ENCODE measurements around the gene RBM20. TPM values are rescaled to one million over a fixed set of nuclear protein-coding genes. Genes with fewer than 3 reads are reported as not detected.

RBM20 gene
- total and polyA plus RNA-seq, 2 of the 4 experiments (the other 2 are of a cell fraction), result under 0.01 to 0.15 TPM

GRCh38 chr10:110808123-110808522 lies 164.0 kb downstream of the RBM20 start:
- H3K36me3 ChIP-seq (ENCODE audit: control insufficient read depth, insufficient read depth, low read length), result no peaks in the 10 kb centered on the region
- no peak for ATAC-seq (ENCODE audit: low read depth)

More at GRCh38 chr10:110808123-110808522, 164.0 kb downstream of the RBM20 start:
- Histone ChIP-seq H3K4ac (ENCODE audit: low read depth, low read length) (no peak overlapping the region), H3K27ac (ENCODE audit: insufficient read depth, low read length) (no peak overlapping the region), H3K9ac (ENCODE audit: low read depth, low read length) (no peak overlapping the region), H4K20me1 (ENCODE audit: insufficient read depth, low read length) (no peaks in the 10 kb centered on the region), H2AK5ac (ENCODE audit: low read depth, low read length) (no peak overlapping the region), H4K8ac (ENCODE audit: low read depth in 2 of 2, low read length in 2 of 2) (no peak overlapping the region), H3K23ac (ENCODE audit: low read depth, low read length) (no peak overlapping the region), H2BK20ac (ENCODE audit: low read depth, low read length) (no peak overlapping the region; the same call in 1 of the 2 replicates), H2BK5ac (ENCODE audit: low read depth, low read length, poor library complexity, severe bottlenecking) (no peak overlapping the region), H3K56ac (ENCODE audit: extremely low read depth, insufficient read depth, low read length) (no peak overlapping the region), H2BK15ac (ENCODE audit: low read depth, low read length) (no peak overlapping the region), H3K4me1 (ENCODE audit: control insufficient read depth, insufficient read depth, low read length) (peaks cover 5% of the 10 kb centered on the region; the same call in 1 of the 2 replicates), H4K5ac (ENCODE audit: low read depth, low read length) (no peak overlapping the region), H2BK120ac (ENCODE audit: low read depth, low read length) (no peak overlapping the region), H3K4me2 (ENCODE audit: low read depth, low read length) (no peak overlapping the region), H3K79me1 (ENCODE audit: low read depth in 1 of 2, low read length in 2 of 2) (no peaks in the 10 kb centered on the region), H3K9me1 (ENCODE audit: insufficient read depth, low read length) (no peaks in the 10 kb centered on the region), H3K14ac (replicated peaks; ENCODE audit: low read depth, low read length) (no peak overlapping the region), H3K9me3 (ENCODE audit: control insufficient read depth, insufficient read depth, low read length) (no peaks in the 10 kb centered on the region), H3K18ac (ENCODE audit: low read depth, low read length) (no peak overlapping the region), H3K27me3 (ENCODE audit: control insufficient read depth, insufficient read depth, low read length) (peaks cover 8% of the 10 kb centered on the region), H2AK9ac (replicated peaks; ENCODE audit: low read depth, low read length, poor library complexity) (no peak overlapping the region), H3K4me3 (ENCODE audit: insufficient read depth, low read depth, low read length) (no peak overlapping the region), H2AFZ (replicated peaks; ENCODE audit: low read length, poor library complexity) (no peak overlapping the region), H4K91ac (ENCODE audit: insufficient read depth, low read depth, low read length) (no peak overlapping the region)
- ChIA-PET POLR2A (ENCODE audit: unreplicated experiment) (no interaction called here), CTCF (no interaction called here)
- dilution Hi-C loops (cut with HindIII; ENCODE audit: low sequenced_read_pairs, unreplicated experiment), result no loop called here
- in situ Hi-C loops (cut with MboI; ENCODE audit: low sequenced_read_pairs), result no loop called here
- no peak for DNase-seq
- no TSS peak for BruUV-seq (replicated peaks)
- intact Hi-C loops (cut with micrococcal nuclease), result no loop called here
- TF ChIP-seq MAZ (IDR thresholded peaks at IDR 0.05; ENCODE audit: borderline replicate concordance, low read depth, low read length), result no peak
- TF ChIP-seq MXI1 (IDR thresholded peaks at IDR 0.05; ENCODE audit: borderline replicate concordance, low read depth, low read length), result no peak
- no peak for TF ChIP-seq BHLHE40 (IDR thresholded peaks at IDR 0.05; ENCODE audit: low read depth, low read length)
- TF ChIP-seq RAD21 (IDR thresholded peaks at IDR 0.05; ENCODE audit: low read length), result no peak
- no peak for TF ChIP-seq SMC3 (IDR thresholded peaks at IDR 0.05; ENCODE audit: low read depth, low read length)
- TF ChIP-seq CTCF (conservative IDR thresholded peaks at IDR 0.05; ENCODE audit: low read depth, low read length), result no peak
- no peak for TF ChIP-seq CHD1 (IDR thresholded peaks at IDR 0.05; ENCODE audit: low read depth, low read length)
- TF ChIP-seq CEBPB (IDR thresholded peaks at IDR 0.05; ENCODE audit: low read depth, low read length), result no peak
- TF ChIP-seq USF2 (IDR thresholded peaks at IDR 0.05; ENCODE audit: low read depth, low read length), result no peak
- no peak for TF ChIP-seq RFX5 (IDR thresholded peaks at IDR 0.05; ENCODE audit: low read depth, low read length)
- TF ChIP-seq, protein P1, sequence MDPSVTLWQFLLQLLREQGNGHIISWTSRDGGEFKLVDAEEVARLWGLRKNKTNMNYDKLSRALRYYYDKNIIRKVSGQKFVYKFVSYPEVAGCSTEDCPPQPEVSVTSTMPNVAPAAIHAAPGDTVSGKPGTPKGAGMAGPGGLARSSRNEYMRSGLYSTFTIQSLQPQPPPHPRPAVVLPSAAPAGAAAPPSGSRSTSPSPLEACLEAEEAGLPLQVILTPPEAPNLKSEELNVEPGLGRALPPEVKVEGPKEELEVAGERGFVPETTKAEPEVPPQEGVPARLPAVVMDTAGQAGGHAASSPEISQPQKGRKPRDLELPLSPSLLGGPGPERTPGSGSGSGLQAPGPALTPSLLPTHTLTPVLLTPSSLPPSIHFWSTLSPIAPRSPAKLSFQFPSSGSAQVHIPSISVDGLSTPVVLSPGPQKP (IDR thresholded peaks at IDR 0.05; ENCODE audit: borderline replicate concordance, low read depth, low read length), result no peak
- no peak for TF ChIP-seq POLR2A (IDR thresholded peaks at IDR 0.05; ENCODE audit: low read depth, low read length)
- no peak for TF ChIP-seq FOS (IDR thresholded peaks at IDR 0.05; ENCODE audit: low read depth, low read length)
- TF ChIP-seq RCOR1 (IDR thresholded peaks at IDR 0.05; ENCODE audit: insufficient replicate concordance, low read length), result no peak
- no peak for TF ChIP-seq NFE2L2 (IDR thresholded peaks at IDR 0.05; ENCODE audit: low read depth, low read length)
- TF ChIP-seq MAFK (IDR thresholded peaks at IDR 0.05; ENCODE audit: low read depth, low read length), result no peak
- no CpG with 5 or more reads among the region's 3 CpGs for WGBS, 2 experiments (ENCODE audit: extremely low coverage in 2 of 2, insufficient read length in 1 of 2)
